Measurements from ENCODE around the gene CATSPERE.
"Not testable (repeated sequence)": the region's sequence is repeated elsewhere in the genome, so short reads cannot be mapped to it uniquely, and the experiment has no call there.

The CATSPERE gene

DNA sequence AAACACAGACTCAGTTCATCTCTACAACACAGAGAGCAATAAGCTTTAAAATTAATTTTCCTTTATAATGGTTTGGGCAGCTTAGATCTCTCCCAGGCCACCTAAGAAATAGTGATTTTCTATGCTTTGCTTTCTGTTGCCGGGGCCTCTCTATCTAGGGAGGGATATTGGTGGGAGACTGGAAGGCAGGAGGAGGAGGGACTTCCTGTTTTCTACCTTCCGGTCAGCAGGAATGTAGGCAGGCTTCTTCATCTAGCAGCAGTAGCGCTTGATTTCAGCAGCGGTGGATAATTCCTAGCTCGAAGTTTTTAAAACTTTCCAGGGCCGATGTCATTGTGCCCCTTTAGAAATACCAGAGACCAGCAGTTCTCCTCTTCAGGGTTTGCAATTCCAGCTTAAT is 186.7 kb downstream of the CATSPERE start:
- no peak overlapping the region for H3K27ac Mint-ChIP-seq
- H3K4me3 Mint-ChIP-seq: no peak overlapping the region
- H3K27me3 Mint-ChIP-seq (ENCODE audit: low read depth): peaks cover 3% of the 10 kb centered on the region
- H3K36me3 Mint-ChIP-seq (ENCODE audit: low read depth): no peaks in the 10 kb centered on the region
- H3K4me1 Mint-ChIP-seq (ENCODE audit: low read depth): peaks cover 10% of the 10 kb centered on the region
- no peaks in the 10 kb centered on the region for H3K9me3 Mint-ChIP-seq

DNA sequence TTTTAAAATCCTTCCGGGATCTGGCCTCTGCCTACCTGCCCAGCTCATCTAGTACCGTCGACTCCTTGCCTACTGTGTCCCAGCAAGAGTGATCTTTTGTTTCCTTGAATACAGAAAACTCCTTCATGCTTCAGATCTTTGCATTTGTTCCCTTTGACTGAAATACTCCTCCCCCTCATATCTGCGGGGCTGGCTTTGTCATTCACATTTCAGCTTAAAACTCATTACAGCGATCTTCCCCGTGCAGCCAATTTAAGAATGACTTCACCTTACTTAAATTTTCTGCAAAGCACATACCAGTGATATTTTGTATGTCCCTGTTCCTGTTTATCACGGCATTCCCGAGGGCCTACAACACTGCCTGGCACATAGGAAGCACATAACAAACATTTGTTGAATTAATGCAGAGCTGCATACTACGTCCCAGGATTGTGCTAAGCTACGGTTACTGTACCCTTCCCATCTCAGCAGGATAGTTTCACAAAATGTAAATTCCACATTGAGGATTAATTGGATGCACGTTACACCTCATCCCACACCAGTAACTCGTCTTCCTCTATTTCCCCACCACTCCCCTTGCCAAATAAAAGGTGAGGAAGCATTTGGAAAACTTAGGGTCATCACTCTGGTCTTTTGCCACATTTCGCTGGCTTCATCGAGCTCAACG is 191.0 kb downstream of the CATSPERE start:
- Mint-ChIP-seq H3K27ac (peak overlapping the region; percentile 81), H3K4me3 (peak overlapping the region; percentile 82)

DNA sequence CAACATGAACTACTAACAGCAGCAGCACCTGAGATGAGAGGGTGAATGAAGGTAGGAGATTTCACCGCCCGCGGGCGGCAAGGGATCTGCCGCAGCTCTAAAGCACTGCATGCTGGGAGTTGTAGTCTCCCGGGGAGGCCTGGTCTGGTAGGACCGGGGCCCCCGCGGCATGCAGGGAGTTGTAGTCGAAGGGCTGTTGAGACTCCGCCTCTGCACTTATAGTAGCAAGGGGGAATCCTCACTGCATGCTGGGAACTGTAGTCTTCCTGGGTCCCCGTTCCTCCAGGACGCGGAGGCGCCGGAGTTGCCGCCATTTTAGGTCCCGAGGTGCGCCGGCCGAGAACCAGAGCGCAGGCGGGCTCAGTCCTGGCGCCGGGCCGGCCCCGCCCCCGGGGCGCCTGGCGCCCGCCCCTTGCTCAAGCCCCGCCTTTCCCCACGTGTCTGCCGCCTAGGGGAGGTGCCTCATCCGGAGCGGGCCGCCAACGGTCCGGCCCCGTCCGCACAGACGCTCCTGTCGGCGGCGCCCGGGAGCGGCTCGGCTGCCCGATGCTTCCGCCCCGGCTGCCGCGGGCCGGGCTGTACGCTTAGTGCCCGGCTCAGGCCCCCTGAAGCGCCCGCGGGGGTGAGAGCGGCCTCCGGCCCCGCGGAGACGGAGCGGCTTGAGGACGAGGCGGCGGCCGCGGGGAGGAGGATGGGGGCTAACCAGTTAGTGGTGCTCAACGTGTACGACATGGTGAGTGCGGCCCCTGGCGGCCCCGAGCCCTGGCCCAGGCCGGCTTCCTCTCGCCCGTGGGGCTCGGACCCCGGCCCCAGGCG is 191.8 kb downstream of the CATSPERE start, which contains the start of gene DESI2:
DESI2 (plus strand) TSS at position 504 of the 816 bp plus-strand sequence; CDS start at position 692, 188 bp downstream.
- Mint-ChIP-seq H3K27ac (peak within 1 kb of the TSS; percentile 81), H3K4me3 (peak within 1 kb of the TSS; percentile 82), H3K4me1 (ENCODE audit: low read depth) (peaks cover 19% of the 10 kb centered on the region), H3K9me3 (no peaks in the 10 kb centered on the region), H3K36me3 (ENCODE audit: low read depth) (peaks cover 11% of the 10 kb centered on the region), H3K27me3 (ENCODE audit: low read depth) (no peaks in the 10 kb centered on the region)

More for the DNA sequence above, 191.0 kb downstream of the CATSPERE start:
- H3K27me3 Mint-ChIP-seq (ENCODE audit: low read depth): no peaks in the 10 kb centered on the region
- H3K4me1 Mint-ChIP-seq (ENCODE audit: low read depth): peaks cover 16% of the 10 kb centered on the region
- H3K9me3 Mint-ChIP-seq: no peaks in the 10 kb centered on the region
- H3K36me3 Mint-ChIP-seq (ENCODE audit: low read depth): peaks cover 4% of the 10 kb centered on the region

DNA sequence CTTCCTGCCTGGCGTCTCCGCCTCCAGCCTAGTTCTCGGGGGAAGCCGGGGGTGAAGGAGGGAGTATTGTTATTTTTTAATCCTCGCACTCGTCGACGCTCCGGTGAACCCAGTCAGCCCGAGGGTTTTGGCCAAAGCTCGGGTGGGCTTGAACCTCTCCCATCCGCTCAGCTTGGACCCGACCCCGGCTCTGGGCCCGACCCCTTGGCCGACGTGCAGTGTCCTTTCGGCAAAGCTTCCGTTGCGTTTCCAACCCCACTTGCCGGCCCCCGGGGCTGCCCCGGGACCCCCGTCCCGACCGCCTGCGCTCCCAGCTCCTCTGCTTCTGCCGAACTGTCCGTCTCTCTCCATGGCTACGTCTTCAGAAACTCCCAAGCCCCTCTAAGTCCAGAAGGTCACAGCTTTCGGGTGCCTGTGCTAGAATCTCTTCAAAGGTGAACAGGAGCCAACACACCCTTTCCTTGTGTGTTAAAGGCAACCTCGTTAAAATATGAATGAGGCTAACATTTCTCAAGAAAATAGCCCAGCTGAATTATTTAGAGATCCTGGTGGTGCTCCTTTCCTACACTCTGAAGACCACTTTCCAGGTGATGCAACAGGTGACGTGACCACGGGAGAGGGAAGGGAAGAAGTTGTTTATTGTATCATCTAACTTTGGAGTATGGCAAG is 192.5 kb downstream of the CATSPERE start:
- Mint-ChIP-seq H3K4me3 (no peak overlapping the region), H3K27me3 (ENCODE audit: low read depth) (no peaks in the 10 kb centered on the region)

DNA sequence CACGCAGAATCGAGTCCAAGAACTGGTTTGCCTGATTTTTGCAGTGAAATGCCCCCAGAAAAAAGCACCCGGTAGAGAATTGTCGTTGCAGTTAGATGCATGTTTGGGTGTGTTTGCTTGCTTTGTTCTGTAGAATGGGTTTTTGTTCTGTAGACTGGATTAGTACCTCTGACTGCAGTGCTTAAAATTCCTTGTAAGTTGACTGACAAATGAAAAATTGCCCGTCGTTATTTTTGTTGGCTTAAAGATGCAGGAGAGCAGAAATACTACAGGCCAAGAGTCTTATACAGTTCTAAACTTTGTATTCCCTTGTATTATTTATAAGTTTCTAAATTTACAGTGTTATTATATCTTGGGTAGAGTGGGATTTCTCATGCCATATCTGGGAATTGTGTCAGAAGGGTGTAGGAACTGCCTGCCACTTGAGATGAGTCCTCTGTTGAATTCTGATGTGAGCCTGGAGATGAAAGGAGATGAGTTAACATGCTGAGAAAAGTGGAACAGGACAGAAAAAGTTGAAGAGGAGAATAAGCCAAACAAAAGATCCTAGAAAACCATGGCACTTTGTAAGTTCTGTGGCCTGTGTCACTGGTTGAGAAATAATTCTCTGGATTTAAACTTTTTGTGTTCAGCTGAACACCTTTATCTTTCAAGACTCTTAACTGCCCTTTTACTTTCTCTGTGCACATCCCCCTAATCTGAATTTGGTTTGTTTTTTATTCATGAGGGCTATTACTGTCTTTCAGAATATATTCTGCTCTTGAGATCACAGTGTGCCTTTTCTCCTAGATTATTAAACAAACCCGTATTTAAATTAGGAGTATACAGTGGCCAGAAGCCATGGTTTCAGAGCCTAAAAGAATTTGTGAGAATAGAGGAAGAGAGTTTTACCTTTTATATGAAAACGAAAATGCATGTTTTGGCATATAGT is 193.3 kb downstream of the CATSPERE start:
- no peak overlapping the region for H3K4me3 Mint-ChIP-seq
- H3K27ac Mint-ChIP-seq: no peak overlapping the region
- H3K27me3 Mint-ChIP-seq (ENCODE audit: low read depth): no peaks in the 10 kb centered on the region

More for the DNA sequence above, 192.5 kb downstream of the CATSPERE start:
- peaks cover 24% of the 10 kb centered on the region for H3K4me1 Mint-ChIP-seq (ENCODE audit: low read depth)
- H3K36me3 Mint-ChIP-seq (ENCODE audit: low read depth): peaks cover 18% of the 10 kb centered on the region
- H3K27ac Mint-ChIP-seq: no peak overlapping the region
- H3K9me3 Mint-ChIP-seq: no peaks in the 10 kb centered on the region

DNA sequence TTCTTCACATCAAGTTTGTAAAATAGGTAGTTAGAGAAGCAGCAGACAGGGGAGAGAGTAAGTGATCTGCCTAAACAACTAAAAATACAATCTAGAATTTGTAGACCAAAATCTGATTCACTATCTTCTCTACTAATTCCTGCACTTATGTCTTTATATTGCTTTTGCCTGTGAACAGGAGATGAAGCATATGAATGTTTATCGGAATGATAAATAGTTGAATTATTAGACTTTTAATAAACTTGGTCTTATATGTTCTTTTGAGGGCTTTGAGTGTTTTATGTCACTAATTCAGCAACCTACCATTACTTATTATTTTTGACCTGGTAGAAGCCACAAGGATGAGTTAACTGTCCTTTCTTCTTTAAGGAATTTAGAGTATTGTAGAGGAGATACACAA is 194.1 kb downstream of the CATSPERE start:
- Mint-ChIP-seq H3K27me3 (ENCODE audit: low read depth) (no peaks in the 10 kb centered on the region), H3K4me1 (ENCODE audit: low read depth) (peaks cover 26% of the 10 kb centered on the region), H3K9me3 (no peaks in the 10 kb centered on the region), H3K36me3 (ENCODE audit: low read depth) (peaks cover 26% of the 10 kb centered on the region), H3K27ac (no peak overlapping the region), H3K4me3 (no peak overlapping the region)

More for the DNA sequence above, 193.3 kb downstream of the CATSPERE start:
- no peaks in the 10 kb centered on the region for H3K9me3 Mint-ChIP-seq
- H3K4me1 Mint-ChIP-seq (ENCODE audit: low read depth): peaks cover 26% of the 10 kb centered on the region
- H3K36me3 Mint-ChIP-seq (ENCODE audit: low read depth): peaks cover 21% of the 10 kb centered on the region

DNA sequence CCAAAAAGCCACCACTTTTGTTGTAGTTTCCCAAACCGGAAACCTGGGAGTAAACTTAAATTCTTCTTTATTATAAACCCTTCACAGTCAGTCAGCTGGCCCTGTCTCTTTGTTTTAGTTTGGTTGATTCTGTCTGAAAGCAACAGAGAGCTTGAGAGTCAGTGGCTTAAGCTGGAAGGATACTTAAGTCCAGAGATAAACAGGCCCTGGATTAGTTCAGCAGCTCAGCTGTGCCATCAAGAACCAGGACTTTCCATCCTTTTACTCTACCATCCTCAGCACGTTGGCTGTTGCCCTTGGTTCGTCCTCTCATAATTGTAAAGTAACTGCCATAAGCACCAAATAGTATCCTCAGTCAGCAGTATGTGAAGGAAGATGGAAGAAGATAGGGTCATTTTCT is 196.3 kb downstream of the CATSPERE start:
- Mint-ChIP-seq H3K9me3 (no peaks in the 10 kb centered on the region), H3K36me3 (ENCODE audit: low read depth) (peaks cover 31% of the 10 kb centered on the region), H3K27me3 (ENCODE audit: low read depth) (no peaks in the 10 kb centered on the region), H3K4me3 (no peak overlapping the region), H3K27ac (no peak overlapping the region), H3K4me1 (ENCODE audit: low read depth) (peaks cover 18% of the 10 kb centered on the region)

DNA sequence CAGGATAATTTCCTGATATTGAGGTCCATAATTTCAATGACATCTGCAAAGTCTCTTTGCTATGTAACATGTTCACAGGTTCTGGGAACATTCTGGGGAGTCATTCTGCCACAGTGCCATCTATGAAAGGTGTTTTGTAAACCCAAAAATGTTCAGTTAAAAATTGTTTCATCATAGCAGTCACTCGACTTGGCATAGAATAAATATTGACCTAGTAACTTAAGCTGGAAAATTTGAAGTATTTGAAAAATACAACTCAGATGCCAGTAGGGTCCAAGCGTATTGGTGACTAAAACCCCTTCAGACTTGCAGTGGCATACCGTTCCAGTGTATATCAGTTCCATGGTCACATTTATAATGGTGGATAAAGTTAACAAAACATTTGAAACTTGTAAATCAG is 198.6 kb downstream of the CATSPERE start:
- H3K4me3 Mint-ChIP-seq: no peak overlapping the region
- no peaks in the 10 kb centered on the region for H3K27me3 Mint-ChIP-seq (ENCODE audit: low read depth)
- H3K27ac Mint-ChIP-seq: no peak overlapping the region
- peaks cover 31% of the 10 kb centered on the region for H3K36me3 Mint-ChIP-seq (ENCODE audit: low read depth)
- H3K4me1 Mint-ChIP-seq (ENCODE audit: low read depth): peaks cover 22% of the 10 kb centered on the region
- no peaks in the 10 kb centered on the region for H3K9me3 Mint-ChIP-seq

DNA sequence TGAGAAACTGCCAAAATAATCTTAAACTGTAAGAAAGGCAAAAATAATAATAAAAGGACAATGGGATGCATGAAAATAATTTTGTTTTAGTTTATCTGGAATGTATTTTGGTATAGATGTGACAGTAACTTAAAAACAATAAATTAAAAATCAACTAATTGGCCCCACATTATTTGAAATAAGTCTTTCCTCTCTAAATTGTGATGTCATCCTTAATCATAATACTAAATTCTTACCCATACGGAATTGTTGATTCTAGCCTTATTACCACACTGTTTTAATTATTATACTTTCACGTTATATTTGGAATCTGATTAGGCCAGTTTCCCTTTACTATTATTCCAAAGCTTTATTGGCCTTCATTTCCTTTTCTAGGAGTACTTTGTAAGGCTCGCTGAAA is 199.5 kb downstream of the CATSPERE start:
- Mint-ChIP-seq H3K4me1 (ENCODE audit: low read depth) (peaks cover 22% of the 10 kb centered on the region), H3K27ac (no peak overlapping the region), H3K9me3 (no peaks in the 10 kb centered on the region), H3K27me3 (ENCODE audit: low read depth) (no peaks in the 10 kb centered on the region), H3K4me3 (no peak overlapping the region), H3K36me3 (ENCODE audit: low read depth) (peaks cover 31% of the 10 kb centered on the region)

DNA sequence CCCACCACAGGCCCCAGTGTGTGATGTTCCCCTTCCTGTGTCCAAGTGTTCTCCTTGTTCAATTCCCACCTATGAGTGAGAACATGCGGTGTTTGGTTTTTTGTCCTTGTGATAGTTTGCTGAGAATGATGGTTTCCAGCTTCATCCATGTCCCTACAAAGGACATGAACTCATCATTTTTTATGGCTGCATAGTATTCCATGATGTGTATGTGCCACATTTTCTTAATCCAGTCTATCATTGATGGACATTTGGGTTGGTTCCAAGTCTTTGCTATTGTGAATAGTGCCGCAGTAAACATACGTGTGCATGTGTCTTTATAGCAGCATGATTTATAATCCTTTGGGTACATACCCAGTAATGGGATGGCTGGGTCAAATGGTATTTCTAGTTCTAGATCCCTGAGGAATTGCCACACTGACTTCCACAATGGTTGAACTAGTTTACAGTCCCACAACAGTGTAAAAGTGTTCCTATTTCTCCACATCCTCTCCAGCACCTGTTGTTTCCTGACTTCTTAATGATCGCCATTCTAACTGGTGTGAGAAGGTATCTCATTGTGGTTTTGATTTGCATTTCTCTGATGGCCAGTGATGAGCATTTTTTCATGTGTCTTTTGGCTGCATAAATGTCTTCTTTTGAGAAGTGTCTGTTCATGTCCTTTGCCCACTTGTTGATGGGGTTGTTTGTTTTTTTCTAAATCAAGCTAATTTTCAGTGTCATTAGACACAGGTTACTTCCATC is 200.7 kb downstream of the CATSPERE start:
- H3K4me3 Mint-ChIP-seq; H3K27me3 Mint-ChIP-seq (ENCODE audit: low read depth); H3K27ac Mint-ChIP-seq; H3K9me3 Mint-ChIP-seq: not testable (repeated sequence)
- peaks cover 17% of the 10 kb centered on the region for H3K4me1 Mint-ChIP-seq (ENCODE audit: low read depth)
- peaks cover 30% of the 10 kb centered on the region for H3K36me3 Mint-ChIP-seq (ENCODE audit: low read depth)

DNA sequence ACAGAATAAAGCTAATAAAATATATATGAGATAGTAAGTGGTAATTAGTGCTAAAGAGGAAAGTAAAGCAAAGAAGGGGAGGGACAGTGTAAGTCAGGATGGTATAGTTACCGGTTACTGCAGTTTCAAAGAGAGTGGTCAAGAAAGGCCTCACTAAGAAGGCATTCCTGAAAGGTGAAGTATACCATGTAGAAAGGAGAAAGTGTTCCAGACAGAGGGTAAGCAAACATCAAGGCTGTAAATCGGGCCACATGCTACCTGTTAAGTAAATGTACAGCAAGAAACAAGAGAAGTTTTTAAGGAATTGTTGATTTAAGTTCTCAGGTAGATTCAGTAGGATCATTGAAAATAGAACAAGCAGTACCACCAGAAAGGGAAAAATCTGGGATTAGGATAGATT is 201.5 kb downstream of the CATSPERE start:
- Mint-ChIP-seq H3K9me3 (no peaks in the 10 kb centered on the region), H3K4me3 (no peak overlapping the region), H3K27ac (no peak overlapping the region), H3K4me1 (ENCODE audit: low read depth) (peaks cover 13% of the 10 kb centered on the region), H3K36me3 (ENCODE audit: low read depth) (peaks cover 22% of the 10 kb centered on the region), H3K27me3 (ENCODE audit: low read depth) (no peaks in the 10 kb centered on the region)

DNA sequence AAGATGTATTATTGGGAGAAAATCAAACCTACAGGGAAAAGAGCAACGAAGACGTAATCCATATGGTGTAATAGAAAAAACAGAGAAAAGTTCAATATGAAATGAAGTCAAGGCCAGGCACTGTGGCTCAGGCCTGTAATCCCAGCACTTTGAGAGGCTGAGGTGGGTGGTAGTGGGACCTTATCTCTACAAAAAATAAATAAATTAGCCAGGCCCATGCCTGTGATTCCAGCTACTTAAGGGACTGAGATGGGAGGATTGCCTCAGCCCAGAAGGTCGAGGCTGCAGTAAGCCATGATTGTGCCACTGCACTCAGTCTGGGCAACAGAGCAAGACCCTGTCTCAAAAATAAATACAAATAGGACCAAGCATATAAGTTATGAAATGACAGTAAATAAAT is 203.3 kb downstream of the CATSPERE start:
- no peak overlapping the region for H3K4me3 Mint-ChIP-seq
- peaks cover 10% of the 10 kb centered on the region for H3K36me3 Mint-ChIP-seq (ENCODE audit: low read depth)

DNA sequence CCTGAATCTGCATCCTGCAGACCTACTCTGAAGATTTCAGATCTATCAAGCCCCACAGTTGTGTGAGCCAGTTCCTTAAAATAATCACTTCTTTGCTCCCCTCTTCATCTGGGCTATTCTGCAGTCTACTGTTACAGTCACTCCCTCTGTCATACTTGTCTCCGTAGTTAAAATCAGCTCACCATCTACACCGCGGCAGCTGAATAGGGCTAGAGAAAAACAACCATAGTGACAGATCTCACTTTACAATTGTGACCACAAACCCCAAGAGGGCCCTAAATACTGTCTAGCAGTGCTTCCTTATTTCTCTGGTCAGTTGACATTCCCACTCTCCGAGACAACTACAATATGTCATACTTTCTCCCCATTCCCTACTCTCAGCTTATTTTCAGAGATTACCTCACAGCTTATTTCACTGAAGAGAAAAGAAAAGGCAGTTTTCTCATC is 204.7 kb downstream of the CATSPERE start:
- peaks cover 6% of the 10 kb centered on the region for H3K4me1 Mint-ChIP-seq (ENCODE audit: low read depth)
- H3K27ac Mint-ChIP-seq: no peak overlapping the region
- no peak overlapping the region for H3K4me3 Mint-ChIP-seq
- no peaks in the 10 kb centered on the region for H3K27me3 Mint-ChIP-seq (ENCODE audit: low read depth)
- H3K36me3 Mint-ChIP-seq (ENCODE audit: low read depth): peaks cover 5% of the 10 kb centered on the region
- no peaks in the 10 kb centered on the region for H3K9me3 Mint-ChIP-seq

More for the DNA sequence above, 203.3 kb downstream of the CATSPERE start:
- Mint-ChIP-seq H3K27me3 (ENCODE audit: low read depth) (no peaks in the 10 kb centered on the region), H3K4me1 (ENCODE audit: low read depth) (peaks cover 6% of the 10 kb centered on the region), H3K9me3 (no peaks in the 10 kb centered on the region), H3K27ac (no peak overlapping the region)

All from T-helper 1 cell treated with Interleukin-12 subunit alpha and Interleukin-12 subunit beta and Interleukin-4 antibody, amounts not matched to agents 30 μg/mL and 1 μg/mL, for 36 hours (primary cell).